Tibial nerve (tissue), 4 donors: ENCODE results near the gene NACC1.

Source experiments
- EP300 ChIP-seq, 2 donors: sonication (generic); formaldehyde crosslinking; IDR thresholded peaks; one replicate each; pipeline ENCODE4 v1.6.1; 2017; ENCODE audit warnings: antibody characterized with exemption in 2 of 2, mild to moderate bottlenecking in 1 of 2
- TF ChIP-seq, protein P1 (sequence below), 5 experiments: fragments of 200-600 bp in 3 of 5; fragments of 450-650 bp in 2 of 5; sonication (generic) in 3 of 5; IDR thresholded peaks; one replicate each; pipeline ENCODE4 v1.5.1; 2016 to 2019; ENCODE audit warnings: antibody characterized with exemption in 5 of 5, mild to moderate bottlenecking in 3 of 5, moderate library complexity in 2 of 5

DNA sequence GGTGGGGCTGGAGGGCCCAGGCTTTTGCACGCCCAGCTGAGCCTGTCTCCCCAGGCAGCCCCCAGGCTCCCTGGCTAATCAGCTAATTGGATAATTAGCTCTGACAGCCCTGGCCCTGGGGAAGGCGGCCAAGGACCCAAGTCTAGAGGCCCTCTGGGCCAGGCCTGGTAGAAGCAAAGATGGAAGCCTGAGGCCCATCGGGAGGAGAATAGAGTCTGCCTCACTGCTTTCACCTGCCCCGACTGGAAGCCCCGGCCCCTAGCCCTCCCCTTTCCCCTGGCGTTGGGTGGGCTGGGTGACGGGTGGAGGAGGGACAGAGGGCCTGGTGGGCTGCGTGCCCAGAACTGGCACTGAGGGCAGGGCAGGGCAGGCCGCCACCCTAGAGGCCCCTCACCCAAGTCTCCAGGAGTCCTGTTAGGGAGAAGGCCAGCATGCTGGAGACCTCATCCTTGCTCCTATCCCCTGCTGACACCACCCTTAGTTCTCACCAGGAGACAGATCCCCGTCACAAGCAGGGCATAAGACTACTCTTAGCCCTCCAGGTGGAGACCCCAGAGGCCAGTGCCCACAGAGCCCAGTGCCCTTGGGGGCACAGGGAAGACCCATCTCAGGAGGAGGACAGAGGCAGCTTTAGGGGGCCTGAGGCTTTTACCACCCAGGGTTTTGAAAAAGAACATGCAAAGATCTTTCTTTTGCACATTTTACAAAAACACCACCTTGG, 27.4 kb upstream of the NACC1 start:
- TF ChIP-seq, protein P1, sequence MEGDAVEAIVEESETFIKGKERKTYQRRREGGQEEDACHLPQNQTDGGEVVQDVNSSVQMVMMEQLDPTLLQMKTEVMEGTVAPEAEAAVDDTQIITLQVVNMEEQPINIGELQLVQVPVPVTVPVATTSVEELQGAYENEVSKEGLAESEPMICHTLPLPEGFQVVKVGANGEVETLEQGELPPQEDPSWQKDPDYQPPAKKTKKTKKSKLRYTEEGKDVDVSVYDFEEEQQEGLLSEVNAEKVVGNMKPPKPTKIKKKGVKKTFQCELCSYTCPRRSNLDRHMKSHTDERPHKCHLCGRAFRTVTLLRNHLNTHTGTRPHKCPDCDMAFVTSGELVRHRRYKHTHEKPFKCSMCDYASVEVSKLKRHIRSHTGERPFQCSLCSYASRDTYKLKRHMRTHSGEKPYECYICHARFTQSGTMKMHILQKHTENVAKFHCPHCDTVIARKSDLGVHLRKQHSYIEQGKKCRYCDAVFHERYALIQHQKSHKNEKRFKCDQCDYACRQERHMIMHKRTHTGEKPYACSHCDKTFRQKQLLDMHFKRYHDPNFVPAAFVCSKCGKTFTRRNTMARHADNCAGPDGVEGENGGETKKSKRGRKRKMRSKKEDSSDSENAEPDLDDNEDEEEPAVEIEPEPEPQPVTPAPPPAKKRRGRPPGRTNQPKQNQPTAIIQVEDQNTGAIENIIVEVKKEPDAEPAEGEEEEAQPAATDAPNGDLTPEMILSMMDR (IDR thresholded peaks at IDR 0.05) = no peak
- TF ChIP-seq EP300 (IDR thresholded peaks at IDR 0.05) = no peak
